ENCODE data around the gene TSHZ2.
"Not testable (repeated sequence)": the region's sequence is repeated elsewhere in the genome, so short reads cannot be mapped to it uniquely, and the experiment has no call there.

The TSHZ2 gene

GRCh38 chr20:53419693-53420460 lies 447.7 kb downstream of the TSHZ2 start:
- DNase-seq (ENCODE audit: low spot score), result no peak

GRCh38 chr20:53421343-53421742 lies 449.2 kb downstream of the TSHZ2 start:
- DNase-seq (ENCODE audit: low spot score), result no peak

GRCh38 chr20:53422039-53422438 lies 449.9 kb downstream of the TSHZ2 start:
- DNase-seq (ENCODE audit: low spot score), result no peak

DNA sequence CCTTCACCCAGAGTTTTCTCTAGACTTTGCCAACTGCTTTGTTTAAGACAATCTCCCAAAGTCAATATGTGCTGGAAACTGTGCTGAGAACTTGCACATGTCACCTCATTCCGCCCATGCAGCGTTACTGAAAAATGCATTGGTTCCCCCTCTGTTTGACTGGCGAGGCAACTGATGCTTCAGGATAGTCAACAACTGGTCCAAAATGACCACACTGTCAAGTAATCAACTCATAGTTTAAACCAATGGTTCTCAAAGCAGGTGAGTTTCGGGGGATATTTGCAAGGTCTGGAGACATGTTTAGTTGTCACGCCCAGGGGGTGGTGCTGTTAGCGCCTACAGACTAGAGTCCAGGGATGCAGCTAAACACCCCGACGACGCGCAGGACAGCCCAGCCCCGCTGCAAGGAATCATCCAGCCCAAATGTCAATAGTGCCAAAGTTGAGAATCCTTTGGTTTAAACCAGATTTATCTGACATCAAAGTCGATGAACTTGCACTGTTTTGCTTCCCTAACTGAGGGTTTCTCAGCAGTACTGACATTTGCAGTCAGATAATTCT lies 451.5 kb downstream of the TSHZ2 start:
- DNase-seq (ENCODE audit: low spot score), result no peak

- no peak for DNase-seq (ENCODE audit: low spot score)
Measured at GRCh38 chr20:53425481-53425880, 453.3 kb downstream of the TSHZ2 start.

GRCh38 chr20:53425941-53426340 lies 453.8 kb downstream of the TSHZ2 start:
- DNase-seq (ENCODE audit: low spot score), result no peak

DNA sequence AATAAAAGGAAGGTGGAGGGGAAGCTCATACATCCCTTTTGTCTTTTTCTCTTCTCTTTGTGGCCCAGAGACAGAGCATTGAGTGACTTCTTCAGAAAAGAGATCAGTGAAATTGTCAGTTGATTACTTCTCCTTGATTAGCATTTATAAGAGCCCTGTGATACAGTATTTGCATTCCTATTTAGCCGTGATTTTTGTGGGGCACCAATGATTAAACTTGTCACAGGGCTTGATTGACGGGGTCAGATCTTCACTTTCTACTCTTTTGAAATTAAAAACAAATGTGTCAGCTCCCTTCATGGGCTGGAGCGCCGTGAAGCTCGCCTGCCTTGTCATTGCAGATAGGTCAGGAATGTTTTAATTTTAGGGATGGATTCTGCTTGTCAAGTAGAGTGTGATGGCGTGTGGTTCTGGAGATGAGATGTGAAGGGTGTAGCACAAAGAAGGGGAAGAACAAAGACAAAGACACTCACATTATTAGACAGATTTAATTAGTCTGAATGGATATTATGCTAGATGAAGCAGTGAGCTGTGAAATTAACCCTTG lies 454.7 kb downstream of the TSHZ2 start:
- no peak for DNase-seq (ENCODE audit: low spot score)

DNA sequence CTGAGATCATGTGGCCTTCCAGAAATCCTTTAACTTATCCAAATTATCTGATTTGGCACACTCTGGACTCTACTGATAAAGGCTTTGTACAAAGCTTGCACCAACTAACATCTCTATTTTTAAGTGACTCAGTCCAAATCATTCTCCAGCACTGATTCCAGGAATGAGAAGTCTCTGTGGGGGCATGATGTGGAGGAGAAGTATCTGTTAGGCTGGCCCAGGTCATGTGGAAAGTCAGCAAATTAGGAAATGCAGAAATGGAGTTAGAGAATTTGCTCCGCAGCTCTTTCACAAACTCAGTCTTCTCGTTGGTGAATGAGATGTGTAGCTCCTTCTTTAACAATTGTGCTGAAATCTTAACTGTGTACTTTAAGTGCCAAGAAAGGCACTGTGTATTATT lies 455.8 kb downstream of the TSHZ2 start:
- no peak for DNase-seq (ENCODE audit: low spot score)

DNA sequence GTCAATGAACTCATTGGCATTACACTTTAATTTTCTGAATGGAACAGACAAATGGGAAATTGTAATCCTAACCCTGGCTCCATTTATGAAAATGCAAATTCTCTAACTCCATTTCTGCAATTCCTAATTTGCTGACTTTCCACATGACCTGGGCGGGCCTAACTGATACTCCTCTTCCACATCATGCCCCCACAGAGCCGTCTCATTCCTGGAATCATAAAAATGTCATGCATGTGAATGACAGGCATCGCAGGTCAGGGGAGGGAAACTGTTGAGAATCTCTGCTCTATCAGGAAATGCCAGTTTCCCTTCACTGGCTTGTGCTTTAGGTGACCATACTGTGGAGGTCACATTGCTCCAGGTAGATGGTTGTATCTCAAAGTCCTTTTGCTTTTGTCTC lies 456.4 kb downstream of the TSHZ2 start:
- DNase-seq (ENCODE audit: low spot score), result no peak

GRCh38 chr20:53428996-53429395 lies 456.8 kb downstream of the TSHZ2 start:
- DNase-seq (ENCODE audit: low spot score), result no peak

GRCh38 chr20:53434662-53435061 lies 462.5 kb downstream of the TSHZ2 start:
- DNase-seq (ENCODE audit: low spot score), result no peak

DNA sequence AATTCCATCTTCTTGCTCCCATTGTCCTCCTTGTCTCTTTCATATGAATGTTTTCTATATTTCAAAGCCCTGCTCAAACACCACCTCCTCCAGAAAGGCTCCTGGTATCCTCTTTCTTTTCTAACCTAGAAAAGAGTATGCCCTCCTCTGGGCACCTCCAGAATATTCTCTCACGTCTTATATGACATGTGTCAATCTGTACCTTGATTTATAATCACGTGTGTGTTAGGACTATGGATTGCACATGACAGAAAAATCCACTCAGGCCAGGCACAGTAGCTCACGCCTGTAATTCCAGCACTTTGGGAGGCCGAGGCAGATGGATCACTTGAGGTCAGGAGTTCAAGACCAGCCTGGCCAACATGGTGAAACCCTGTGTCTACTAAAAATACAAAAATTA lies 464.8 kb downstream of the TSHZ2 start:
- DNase-seq (ENCODE audit: low spot score), result not testable (repeated sequence)

- DNase-seq (ENCODE audit: low spot score), result no peak
Measured at GRCh38 chr20:53438368-53438767, 466.2 kb downstream of the TSHZ2 start.

DNA sequence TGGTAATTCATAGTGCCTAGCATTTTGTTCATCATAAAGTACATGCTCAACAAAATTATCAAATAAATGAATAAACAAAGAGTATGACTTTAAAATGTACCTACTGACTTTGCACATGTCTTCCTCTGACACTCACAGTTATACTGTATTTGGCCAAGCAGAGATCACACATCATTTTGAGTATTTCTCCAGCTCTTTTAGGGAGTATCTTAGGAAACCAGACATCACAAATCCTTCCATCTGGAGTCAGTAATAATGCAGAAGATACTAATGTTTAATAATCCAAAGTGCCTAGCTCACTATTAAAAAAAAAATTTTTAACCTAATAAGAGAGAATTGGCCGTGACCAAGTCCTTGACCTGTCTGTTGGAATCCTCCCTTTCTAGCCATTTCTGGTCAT lies 466.9 kb downstream of the TSHZ2 start:
- no peak for DNase-seq (ENCODE audit: low spot score)

GRCh38 chr20:53439616-53440015 lies 467.5 kb downstream of the TSHZ2 start:
- no peak for DNase-seq (ENCODE audit: low spot score)

- DNase-seq (ENCODE audit: low spot score), result no peak
Measured at GRCh38 chr20:53444401-53445149, 472.4 kb downstream of the TSHZ2 start.

GRCh38 chr20:53445321-53445731 lies 473.2 kb downstream of the TSHZ2 start:
- no peak for DNase-seq (ENCODE audit: low spot score)

DNA sequence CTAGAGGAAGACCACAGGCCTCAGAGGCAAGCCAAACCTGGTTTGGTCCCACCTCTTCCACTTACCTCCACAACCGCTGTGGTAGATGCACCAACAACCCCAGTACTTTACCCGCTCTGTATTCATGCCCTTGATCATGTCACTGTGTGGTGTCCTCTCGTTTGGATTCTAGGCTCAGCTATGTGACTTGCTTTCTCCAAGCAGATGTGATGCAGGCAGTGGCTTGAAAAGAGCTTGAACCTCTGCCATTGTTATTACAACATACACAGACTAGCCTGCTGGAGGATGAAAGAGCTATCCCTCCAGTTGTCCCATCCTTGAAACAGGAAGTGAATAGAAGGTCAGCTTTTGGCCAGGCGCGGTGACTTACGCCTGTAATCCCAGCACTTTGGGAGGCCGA lies 473.8 kb downstream of the TSHZ2 start:
- no peak for DNase-seq (ENCODE audit: low spot score)

- DNase-seq (ENCODE audit: low spot score), result no peak
Measured at GRCh38 chr20:53447316-53447715, 475.2 kb downstream of the TSHZ2 start.

- no peak for DNase-seq (ENCODE audit: low spot score)
Measured at GRCh38 chr20:53448426-53448825, 476.3 kb downstream of the TSHZ2 start.

DNA sequence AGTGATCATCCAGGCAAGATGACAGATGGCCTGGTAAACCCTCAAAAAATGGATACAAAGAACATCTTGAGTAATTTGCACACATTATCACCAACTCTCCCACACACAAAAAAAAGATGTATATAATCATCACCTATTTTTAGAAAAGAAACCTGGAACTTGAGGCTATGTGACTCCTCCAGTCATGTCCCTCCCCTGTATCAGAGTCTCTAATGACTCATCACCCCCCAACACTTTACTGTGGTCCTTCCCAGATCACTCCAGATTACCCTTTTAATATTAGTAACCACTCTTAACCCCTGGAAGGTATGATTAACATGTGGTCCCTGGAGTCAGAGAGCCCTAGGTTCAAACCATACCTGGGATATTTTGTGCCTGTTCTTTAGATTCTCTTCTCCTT lies 476.7 kb downstream of the TSHZ2 start:
- DNase-seq (ENCODE audit: low spot score), result no peak

DNA sequence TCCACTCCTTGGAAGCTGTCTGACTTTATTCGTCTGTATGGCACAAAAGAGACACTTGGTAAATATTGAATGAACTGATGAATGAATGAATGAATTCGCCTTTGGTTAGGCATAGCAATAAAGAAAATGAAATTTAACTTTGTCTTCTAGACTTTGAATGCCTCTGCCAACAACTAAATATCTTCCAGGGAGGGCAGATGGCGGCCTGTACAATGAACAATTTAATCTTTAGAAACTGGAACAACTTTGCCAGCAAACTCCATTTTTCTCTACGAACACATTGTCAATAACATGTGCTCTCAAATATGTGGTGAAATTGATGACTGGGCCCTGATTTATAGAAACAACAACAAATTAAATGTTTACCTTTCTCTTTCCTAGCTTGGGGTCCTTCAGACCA lies 480.9 kb downstream of the TSHZ2 start:
- no peak for DNase-seq (ENCODE audit: low spot score)

DNA sequence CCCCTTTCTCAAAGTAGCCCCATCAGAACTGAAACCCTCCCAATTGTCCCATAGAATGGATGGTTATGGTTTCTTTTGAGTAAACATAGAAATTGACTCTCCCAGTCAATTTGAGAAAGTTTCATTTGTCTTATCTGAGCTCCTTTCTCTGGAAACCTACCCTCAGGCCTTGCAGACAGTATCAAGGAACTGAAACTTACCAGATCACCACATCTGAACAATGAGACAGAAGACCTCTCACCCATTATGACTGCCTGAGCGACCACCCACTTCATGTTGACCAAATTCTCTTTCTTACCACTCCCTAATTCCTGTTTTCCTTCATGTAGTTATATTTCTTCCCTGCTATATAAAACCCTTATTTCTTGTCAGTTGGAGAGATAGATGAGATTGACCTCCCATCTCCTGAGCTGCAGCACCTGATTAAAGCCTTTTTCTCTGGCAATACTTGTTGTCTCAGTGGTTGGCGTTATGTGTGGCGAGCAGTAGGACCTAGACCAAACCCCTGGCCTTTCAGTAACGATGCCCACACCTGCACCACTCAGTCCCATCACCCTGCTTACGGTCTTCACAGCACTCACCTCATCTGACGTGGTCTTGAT lies 482.6 kb downstream of the TSHZ2 start:
- DNase-seq (ENCODE audit: low spot score), result no peak

Measured in kidney capillary endothelial cell (primary cell).